AG04450 (cell line): ENCODE measurements around the gene B3GAT3. TPM values are rescaled to one million over a fixed set of nuclear protein-coding genes. Genes with fewer than 3 reads are reported as not detected.
A peak's percentile ranks its signal among the peaks of the same experiment; 100 is the strongest.
"Not testable (repeated sequence)": the region's sequence is repeated elsewhere in the genome, so short reads cannot be mapped to it uniquely, and the experiment has no call there.

Experiments
- CTCF ChIA-PET: fragments of 300-600, 350-600 bp; formaldehyde crosslinking; extraction: SDS; loops from one replicate; lab custom pipeline; 2022; ENCODE audit warnings: antibody characterized with exemption, inconsistent platforms; lab: Charles Lee
- POLR2A ChIA-PET: fragments of 350-600 bp; formaldehyde crosslinking; extraction: SDS; loops from one replicate; lab custom pipeline; 2021; ENCODE audit warnings: antibody characterized with exemption, inconsistent platforms; lab: Yijun Ruan, JAX
- DNase-seq: peaks from one replicate; pipeline ENCODE4 v3.0.0-alpha.2; 2011; ENCODE audit warnings: low read depth, low spot score
- H3K27ac ChIP-seq: one replicate; pipeline ENCODE4 v1.5.1; 2012; ENCODE audit warnings: low read depth, low read length, control low read depth
- H3K27me3 ChIP-seq: one replicate; pipeline ENCODE4 v1.6.0; 2012; ENCODE audit warnings: low read length; ENCODE audit not compliant: control insufficient read depth, insufficient read depth
- H3K4me3 ChIP-seq: 2 replicates; pipeline ENCODE4 v1.5.1; 2011; ENCODE audit warnings: mild to moderate bottlenecking, low read depth, low read length, control low read depth
- H3K9me3 ChIP-seq: 2 replicates; pipeline ENCODE4 v1.5.1; 2012; ENCODE audit warnings: low read length; ENCODE audit not compliant: control insufficient read depth, insufficient read depth
- CTCF ChIP-seq: IDR thresholded peaks from 2 replicates; pipeline ENCODE4 v1.5.1; 2011; ENCODE audit warnings: low read depth, low read length, control low read depth, inconsistent platforms
- polyA plus RNA-seq: library from polyadenylated mRNA; depleted of rRNA; stranded (reverse); fragments of >200 nt; gene quantifications from 2 replicates; pipeline ENCODE4 v1.2.3, GENCODE V29; 2011

Gene B3GAT3
- polyA plus RNA-seq, 1 experiment = 14.5 TPM

- Histone ChIP-seq H3K27me3 (no peaks in the 10 kb centered on the region), H3K4me3 (no peak overlapping the region), H3K27ac (no peak overlapping the region), H3K9me3 (no peaks in the 10 kb centered on the region)
- ChIA-PET CTCF (interaction anchor here (0.7 to 0.8 kb wide), 2 partner anchors 37 to 45 kb away, joined by 3 read pairs; no protein-coding TSS in a partner anchor), POLR2A (interaction anchor here (1.1 to 10.2 kb wide), 3 partner anchors 9 to 35 kb away, joined by 3 to 150 read pairs (median 4); partner anchors contain the start of genes B3GAT3, C11orf98, CSKMT and UQCC3)
- DNase-seq = no peak
- no peak for TF ChIP-seq CTCF
Observed at GRCh38 chr11:62656796-62657429, 35.1 kb upstream of the B3GAT3 start.

GRCh38 chr11:62654297-62654696 lies 32.5 kb upstream of the B3GAT3 start:
- POLR2A ChIA-PET = interaction anchor here (0.7 to 10.2 kb wide), 3 partner anchors 11 to 1284 kb away, joined by 4 to 150 read pairs (median 5); partner anchors contain the start of genes C11orf98 and CSKMT

GRCh38 chr11:62652161-62653006 lies 30.6 kb upstream of the B3GAT3 start:
- DNase-seq = no peak
- CTCF ChIA-PET = no interaction called here

More at GRCh38 chr11:62654297-62654696, 32.5 kb upstream of the B3GAT3 start:
- no peak for DNase-seq
- no peak for TF ChIP-seq CTCF
- no peak overlapping the region for H3K27ac ChIP-seq
- CTCF ChIA-PET = interaction anchor here (0.6 kb wide), 1 partner anchor 100 kb away, joined by 3 read pairs; the partner anchor contains the start of gene ZBTB3
- no peak overlapping the region for H3K4me3 ChIP-seq
- H3K9me3 ChIP-seq = no peaks in the 10 kb centered on the region
- no peaks in the 10 kb centered on the region for H3K27me3 ChIP-seq

GRCh38 chr11:62650283-62650682 lies 28.5 kb upstream of the B3GAT3 start:
- POLR2A ChIA-PET = interaction anchor here (0.6 to 10.2 kb wide), 2 partner anchors 15 to 86 kb away, joined by 6 to 150 read pairs; partner anchors contain the start of genes C11orf98 and CSKMT
- CTCF ChIA-PET = interaction anchor here (0.6 kb wide), 1 partner anchor 30 kb away, joined by 3 read pairs; no protein-coding TSS in a partner anchor
- not testable (repeated sequence) for H3K27me3 ChIP-seq, H3K27ac ChIP-seq, H3K4me3 ChIP-seq, H3K9me3 ChIP-seq, DNase-seq

More at GRCh38 chr11:62652161-62653006, 30.6 kb upstream of the B3GAT3 start:
- peak overlapping the region; percentile 40 for H3K27ac ChIP-seq
- TF ChIP-seq CTCF = no peak
- peak overlapping the region; percentile 82 for H3K4me3 ChIP-seq
- no peaks in the 10 kb centered on the region for H3K9me3 ChIP-seq
- no peaks in the 10 kb centered on the region for H3K27me3 ChIP-seq
- POLR2A ChIA-PET = interaction anchor here (0.6 to 10.2 kb wide), 15 partner anchors 8 to 257 kb away, joined by 3 to 150 read pairs (median 4); partner anchors contain the start of genes B3GAT3, C11orf98, CSKMT and EEF1G

GRCh38 chr11:62649486-62649885 lies 27.7 kb upstream of the B3GAT3 start:
- H3K4me3 ChIP-seq = no peak overlapping the region
- no peak for DNase-seq
- H3K27ac ChIP-seq = no peak overlapping the region
- POLR2A ChIA-PET = interaction anchor here (10.2 kb wide), 1 partner anchor 16 kb away, joined by 150 read pairs; the partner anchor contains the start of genes C11orf98 and CSKMT
- no peak for TF ChIP-seq CTCF
- no peaks in the 10 kb centered on the region for H3K27me3 ChIP-seq
- peaks cover 6% of the 10 kb centered on the region; the same call in 1 of the 2 replicates for H3K9me3 ChIP-seq
- CTCF ChIA-PET = interaction anchor here (0.6 kb wide), 1 partner anchor 343 kb away, joined by 3 read pairs; no protein-coding TSS in a partner anchor
